Ovary (tissue), 9 donors: ENCODE results near the gene NR2F1. TPM values are rescaled to one million over a fixed set of nuclear protein-coding genes. Genes with fewer than 3 reads are reported as not detected.

Experiments used
- DNase-seq, 5 donors: peaks; one replicate each; pipeline ENCODE4 v3.0.0-alpha.2; 2019 to 2020
- H3K27ac ChIP-seq, 2 donors: fragments of 200-600 bp; one replicate each; pipeline versions ENCODE4 v1.5.1 to v1.8.0; 2019 to 2022
- H3K27me3 ChIP-seq: fragments of 200-600 bp; one replicate; pipeline ENCODE4 v1.8.0; 2022
- H3K36me3 ChIP-seq: fragments of 200-600 bp; sonication (generic); one replicate; pipeline ENCODE4 v1.5.1; 2019
- H3K4me1 ChIP-seq: one replicate; pipeline ENCODE4 v1.8.1; 2013; ENCODE audit warnings: mild to moderate bottlenecking, moderate library complexity; ENCODE audit not compliant: insufficient read depth
- H3K4me3 ChIP-seq: fragments of 200-600 bp; sonication (generic); one replicate; pipeline ENCODE4 v1.5.1; 2017
- H3K9me3 ChIP-seq, 2 donors: fragments of 200-600 bp in 1 of 2; sonication (generic) in 1 of 2; one replicate each; pipeline versions ENCODE4 v1.5.1 to v1.8.1; 2013 to 2019; ENCODE audit warnings: mild to moderate bottlenecking in 1 of 2, moderate library complexity in 1 of 2
- CTCF ChIP-seq, 3 donors: fragments of 450-650 bp in 2 of 3; fragments of 200-600 bp in 1 of 3; IDR thresholded peaks; one replicate each; pipeline versions ENCODE4 v1.5.1 to v1.8.0; 2016 to 2022; ENCODE audit warnings: antibody characterized with exemption in 3 of 3, mild to moderate bottlenecking in 1 of 3
- EP300 ChIP-seq: sonication (generic); formaldehyde crosslinking; IDR thresholded peaks from one replicate; pipeline ENCODE4 v1.6.1; 2017; ENCODE audit warnings: antibody characterized with exemption
- POLR2A ChIP-seq: fragments of 450-650 bp; IDR thresholded peaks from one replicate; pipeline ENCODE4 v1.6.1; 2017; ENCODE audit warnings: antibody characterized with exemption, mild to moderate bottlenecking, moderate library complexity
- WGBS, 3 donors: extraction: QIAGEN DNeasy Blood & Tissue Kit in 1 of 3; methylation state at CpG; one replicate each; pipeline versions ENCODE4 v1.1.5 to v1.1.7; 2013 to 2017; 5-methylcytosine and 5-hydroxymethylcytosine counted together
- intact Hi-C, 4 donors: fragments of 100-400 bp; cut with DNase I; formaldehyde crosslinking; loops; one replicate each; pipeline versions ENCODE4 v1.11.0 to v1.15.1; 2022 to 2023
- polyA plus RNA-seq, 2 donors: library from polyadenylated mRNA; stranded (reverse); fragments of 200-250 nt in 1 of 2; fragments of 350-450 nt in 1 of 2; fragmentation: Illumina TruSeq in 1 of 2; extraction: RNeasy Lipid Tissue Mini Kit (QIAGEN cat#74804) in 1 of 2; gene quantifications; one replicate each; pipeline ENCODE4 v1.2.3, GENCODE V29; 2013 to 2014
- total RNA-seq, 7 donors: library from RNA; depleted of rRNA in 2 of 7; stranded (reverse); fragments of >200 nt in 2 of 7; fragmentation: NEBNext Ultra II Directional in 3 of 7; extraction: Animal tissue kit (Norgen Biotek cat#: 25700) in 3 of 7; gene quantifications; one replicate each; pipeline versions ENCODE4 v1.1.0 to v1.2.4, GENCODE V29; 2016 to 2023
- donor health status: DM: no; HTN: no; CAD: no; lungs with moderate emphysema.
- donor health status: DM: no; HTN: no; CAD: no.
- donor health status: Bipolar disorder and iron deficiency.
- donor health status: DM: yes; HTN: yes; CAD: no.
- donor health status: DM: no; HTN: no; CAD: no.
- donor health status: DM: yes; HTN: yes; CAD: no.

Gene NR2F1
- total and polyA plus RNA-seq, 9 donors = 47.6 to 179 (median 71.5) TPM

GRCh38 chr5:93573354-93574351 is 9.4 kb upstream of the NR2F1 start:
- Histone ChIP-seq H3K27me3 (no peaks in the 10 kb centered on the region), H3K4me3 (no peak overlapping the region), H3K36me3 (no peaks in the 10 kb centered on the region), H3K9me3 (no peaks in the 10 kb centered on the region), H3K27ac (peak overlapping the region in 1 of 2 donors; percentile 58), H3K4me1 (peaks cover 6% of the 10 kb centered on the region)
- WGBS, 3 donors = 81 to 83% (median 81%) methylated on average over 32 of the region's 32 CpGs
- TF ChIP-seq CTCF (IDR thresholded peaks at IDR 0.05) = no peak
- no peak for TF ChIP-seq EP300
- no peak for TF ChIP-seq POLR2A
- intact Hi-C loops = loop anchor here in 1 of 4 donors (10.0 kb wide), 1 partner anchor 479 kb away; no protein-coding TSS in a partner anchor
- DNase-seq = no peak

- Histone ChIP-seq H3K27me3 (no peaks in the 10 kb centered on the region), H3K4me1 (peaks cover 6% of the 10 kb centered on the region), H3K9me3 (no peaks in the 10 kb centered on the region), H3K4me3 (peak overlapping the region; percentile 15), H3K27ac (peak overlapping the region in 1 of 2 donors; percentile 58), H3K36me3 (no peaks in the 10 kb centered on the region)
- TF ChIP-seq EP300 (no peak), POLR2A (no peak), CTCF (IDR thresholded peaks at IDR 0.05) (no peak)
- intact Hi-C loops = loop anchor here in 2 of 4 donors (5.0 to 10.0 kb wide), 2 partner anchors 42 to 480 kb away; no protein-coding TSS in a partner anchor
- WGBS, 3 donors = 15 to 22% (median 15%) methylated on average over 12 of the region's 12 CpGs
- no peak for DNase-seq
Observed at GRCh38 chr5:93574491-93575305, 8.3 kb upstream of the NR2F1 start.

DNA sequence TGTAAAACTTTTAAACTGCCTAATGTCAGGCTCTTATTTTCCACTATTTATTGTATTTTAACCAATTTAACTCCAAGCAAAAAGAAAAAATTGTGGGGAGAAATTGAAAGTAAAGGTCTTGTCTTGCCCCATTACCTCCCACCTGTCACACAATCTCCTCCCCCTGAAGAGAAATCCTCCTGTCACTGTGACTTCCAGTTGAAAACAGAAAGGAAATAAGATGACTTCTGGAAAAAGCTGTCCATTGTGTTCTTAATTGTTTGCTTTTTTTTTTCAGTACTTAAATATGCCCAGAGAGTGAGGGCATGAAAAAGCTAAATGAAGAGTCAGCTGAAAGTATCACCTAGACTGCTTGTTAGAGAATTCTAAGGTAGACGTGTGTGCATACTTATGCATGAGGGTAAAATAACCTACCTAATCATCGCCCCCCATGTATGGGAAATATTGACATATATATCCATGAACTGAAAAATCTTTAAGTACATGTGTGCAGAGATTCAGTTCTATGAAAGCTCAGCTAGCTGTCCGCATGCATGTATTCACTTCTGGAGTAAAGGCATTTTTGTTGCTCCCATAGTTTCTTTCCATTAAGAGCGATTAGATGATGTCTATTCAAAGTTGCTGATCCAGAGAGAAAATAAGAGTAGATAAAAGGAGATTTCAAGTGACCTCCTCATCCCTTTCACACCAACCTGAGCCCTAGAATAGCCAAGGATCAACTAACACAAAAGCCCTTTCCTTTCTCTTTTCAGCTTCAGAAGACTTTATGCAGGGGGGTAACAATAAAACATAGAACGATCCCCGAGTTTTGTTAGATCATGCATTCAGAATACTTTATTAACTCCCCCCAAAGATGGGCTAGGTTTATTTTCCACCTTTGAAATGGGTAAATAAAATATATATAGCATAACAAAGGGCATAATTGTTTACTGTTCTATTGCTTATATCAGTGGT is 7.3 kb upstream of the NR2F1 start:
- H3K4me1 ChIP-seq = peaks cover 6% of the 10 kb centered on the region
- no peaks in the 10 kb centered on the region for H3K27me3 ChIP-seq
- peak overlapping the region; percentile 15 for H3K4me3 ChIP-seq
- H3K36me3 ChIP-seq = no peaks in the 10 kb centered on the region
- DNase-seq = no peak
- intact Hi-C loops = loop anchor here in 2 of 4 donors (5.0 to 10.0 kb wide), 2 partner anchors 43 to 481 kb away; no protein-coding TSS in a partner anchor
- H3K9me3 ChIP-seq = no peaks in the 10 kb centered on the region
- peak overlapping the region in 1 of 2 donors; percentile 58 for H3K27ac ChIP-seq
- TF ChIP-seq POLR2A (no peak), CTCF (IDR thresholded peaks at IDR 0.05) (no peak), EP300 (no peak)
- 82 to 89% (median 87%) methylated on average over 6 of the region's 6 CpGs for WGBS, 3 donors
